Activated CD8-positive, alpha-beta memory T cell treated with anti-CD3 and anti-CD28 coated beads for 4 hours (primary cell): ENCODE results near the gene GRAP.

Experiments
- DNase-seq, 2 donors: peaks; one replicate each; pipeline ENCODE4 v3.0.0-alpha.2; 2020; ENCODE audit warnings: low read depth in 2 of 2

Gene GRAP

GRCh38 chr17:19002805-19003542, 43.8 kb downstream of the GRAP start:
- no peak for DNase-seq

- DNase-seq, result no peak
Measured at GRCh38 chr17:19001907-19002590, 44.7 kb downstream of the GRAP start.

DNA sequence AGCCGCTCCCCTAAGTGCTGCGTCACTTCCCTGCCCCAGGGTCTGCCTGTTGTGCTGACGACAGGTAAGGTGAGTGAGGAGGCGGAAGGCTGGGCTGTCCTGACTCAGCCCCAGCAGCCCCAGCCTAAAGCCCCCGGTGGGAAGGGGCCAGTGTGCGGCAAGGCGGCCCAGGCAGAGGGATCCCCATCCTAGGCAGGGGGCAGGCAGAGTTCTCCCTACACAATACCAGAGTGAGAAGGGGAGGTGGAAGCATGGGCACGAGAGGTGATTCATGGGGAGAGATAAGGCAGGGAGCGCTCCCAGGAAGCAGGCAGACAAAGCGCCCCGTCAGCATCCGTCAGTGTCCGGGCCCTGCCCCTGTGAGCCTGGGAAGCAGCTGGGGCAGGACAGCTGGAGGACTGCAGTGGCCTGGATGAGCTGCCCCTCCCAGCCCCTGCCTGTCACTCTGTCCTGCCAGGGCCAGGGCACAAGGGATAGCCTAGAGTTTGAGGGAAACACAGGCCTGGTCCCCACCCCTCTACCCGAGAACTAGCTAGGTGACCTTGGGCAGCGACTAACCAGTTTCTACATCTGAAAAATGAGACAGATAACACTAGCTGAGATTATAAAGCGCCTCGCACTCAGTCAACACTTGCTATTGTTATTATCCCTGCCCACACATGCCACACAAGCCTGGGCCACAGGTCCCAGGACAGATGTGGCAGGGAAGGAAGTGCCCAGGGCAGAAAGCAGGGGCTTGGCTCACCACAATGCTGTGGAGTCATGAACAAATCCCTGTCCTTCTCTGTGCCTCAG, 46.0 kb downstream of the GRAP start:
- DNase-seq, result no peak

DNA sequence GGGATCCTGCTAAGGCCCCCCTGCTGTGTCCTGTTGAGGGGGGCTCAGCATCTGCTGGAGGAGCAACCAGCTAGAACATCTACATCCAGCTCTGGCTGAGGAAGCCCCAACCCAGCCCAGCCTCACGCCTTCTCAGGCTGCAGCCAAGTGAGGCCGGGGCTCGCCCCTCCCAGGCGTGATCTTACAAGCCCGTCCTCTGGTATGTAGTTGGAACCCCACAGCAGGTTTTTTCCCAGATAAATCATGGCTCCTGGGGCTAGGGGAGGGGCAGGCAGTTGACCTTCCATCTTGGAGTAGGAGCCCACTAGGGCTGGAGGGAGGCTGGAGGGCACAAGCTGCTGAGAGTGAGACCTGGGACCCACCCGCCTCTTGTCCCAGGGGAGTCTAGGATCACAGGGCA, 46.8 kb downstream of the GRAP start:
- no peak for DNase-seq

- DNase-seq, result no peak
Measured at GRCh38 chr17:18999394-18999793, 47.4 kb downstream of the GRAP start.

DNA sequence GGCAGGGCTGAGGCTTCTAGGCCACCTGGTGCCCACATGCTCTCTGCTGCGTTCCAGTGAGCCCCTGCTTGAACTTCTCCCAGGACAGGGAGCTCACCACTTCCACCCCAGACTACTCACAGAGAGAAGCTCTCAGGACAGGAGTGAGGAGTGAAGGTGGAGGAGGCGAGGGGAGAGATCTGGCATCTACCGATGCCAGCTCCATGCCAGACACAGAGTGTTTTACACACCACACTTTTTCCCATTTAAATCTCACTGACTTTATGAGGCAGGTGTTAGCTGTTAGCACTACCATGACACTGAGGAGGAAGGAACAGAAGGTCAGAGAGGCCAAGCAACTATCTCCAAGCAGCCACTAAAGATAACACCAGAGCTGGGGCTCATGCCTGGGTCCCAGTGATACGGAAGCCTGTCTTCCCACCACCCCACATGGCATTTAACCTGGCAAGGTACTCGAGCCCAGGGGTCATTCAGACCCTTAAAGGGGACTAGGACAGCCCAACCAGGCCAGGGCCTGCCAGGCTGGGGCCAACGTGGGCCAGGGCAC, 49.0 kb downstream of the GRAP start:
- no peak for DNase-seq

DNA sequence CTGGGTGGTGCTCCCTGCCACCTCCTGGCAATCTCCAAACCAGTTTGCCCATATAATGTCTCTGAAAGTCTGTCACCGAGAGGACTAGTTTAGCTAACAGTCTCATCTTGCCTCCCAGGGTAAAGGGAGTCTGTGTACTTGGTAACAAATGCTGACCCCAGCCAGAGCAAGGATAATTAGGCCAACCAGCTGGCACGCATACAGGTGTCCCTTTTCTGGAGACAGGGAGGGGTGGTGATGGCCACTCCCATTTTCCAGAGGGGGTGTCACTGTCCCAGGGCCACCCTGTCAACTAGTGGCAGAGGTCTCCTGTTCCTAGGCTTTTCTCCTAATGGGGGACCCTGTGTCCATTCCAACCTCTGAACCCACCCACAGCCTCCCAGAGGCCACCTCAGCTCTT, 50.3 kb downstream of the GRAP start:
- no peak for DNase-seq

DNA sequence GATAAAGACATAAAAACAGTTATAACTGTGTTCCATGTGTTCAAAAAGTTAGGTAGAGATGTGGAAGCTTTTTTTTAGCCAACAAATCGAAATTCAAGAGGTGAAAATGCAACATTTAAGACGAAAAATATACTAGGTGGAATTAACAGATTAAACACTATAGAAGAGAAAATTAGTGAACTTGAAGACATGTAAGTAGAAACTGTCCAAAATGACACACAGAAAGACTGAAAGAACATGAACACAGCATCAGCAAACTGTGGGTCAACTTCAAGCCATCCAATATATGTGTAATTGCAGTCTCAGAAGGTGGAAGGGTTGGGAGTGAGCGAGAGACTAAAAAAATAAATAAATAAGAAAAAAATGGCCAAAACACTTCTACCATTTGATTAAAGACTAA, 51.5 kb downstream of the GRAP start:
- DNase-seq, result no peak

- DNase-seq, result no peak
Measured at GRCh38 chr17:18994631-18995030, 52.1 kb downstream of the GRAP start.

DNA sequence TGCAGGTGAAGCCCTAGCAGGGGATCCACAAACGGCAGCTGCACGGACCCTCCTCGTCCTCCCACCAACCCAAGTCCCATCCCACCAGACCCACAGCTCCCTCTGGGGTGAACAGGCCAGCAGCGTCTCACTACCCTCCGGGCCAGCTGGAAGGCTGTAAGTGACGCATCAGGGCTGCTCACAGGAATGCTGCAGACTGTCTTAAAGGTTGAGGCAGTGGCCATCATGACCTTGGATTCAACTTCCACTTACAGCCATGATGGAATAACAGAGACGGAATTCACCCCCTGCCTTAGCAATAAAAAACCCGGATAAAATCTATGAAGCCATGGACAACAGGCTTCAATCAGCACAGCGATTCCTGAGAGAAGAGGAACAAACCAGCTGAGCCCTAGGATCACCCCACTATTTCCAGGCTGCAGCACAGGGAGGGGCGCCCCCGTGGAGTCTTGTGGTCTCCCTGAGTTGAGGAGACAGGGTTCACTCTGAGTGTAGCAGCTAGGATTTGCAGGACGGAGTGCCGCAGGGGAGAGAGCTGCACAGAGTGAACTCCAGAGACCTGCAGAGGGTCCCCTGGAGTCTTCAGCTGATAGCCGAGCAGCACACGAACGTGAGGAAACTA, 52.7 kb downstream of the GRAP start:
- DNase-seq, result no peak

- DNase-seq, result no peak
Measured at GRCh38 chr17:18992454-18993130, 54.2 kb downstream of the GRAP start.

GRCh38 chr17:18991531-18992315, 55.0 kb downstream of the GRAP start:
- no peak for DNase-seq

DNA sequence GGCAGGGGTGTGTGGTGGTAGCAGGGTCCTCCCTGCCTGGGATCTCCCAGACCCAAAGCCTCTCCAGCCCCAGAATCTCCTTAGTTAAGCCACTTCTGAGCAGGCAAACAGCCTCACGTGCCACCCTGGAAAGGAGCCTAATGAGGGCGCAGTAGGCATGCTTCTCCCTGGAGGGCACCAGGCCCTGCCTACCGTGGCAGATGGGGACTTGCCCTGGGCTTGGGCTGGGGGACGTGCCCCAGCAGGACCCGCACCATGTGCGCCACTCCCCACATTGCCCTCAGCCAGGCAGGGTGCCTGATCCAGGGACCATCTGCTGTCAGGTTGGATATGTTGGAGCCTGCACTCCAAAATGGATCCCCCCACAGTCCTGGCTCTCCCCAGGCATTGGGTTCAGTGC, 56.4 kb downstream of the GRAP start:
- no peak for DNase-seq

DNA sequence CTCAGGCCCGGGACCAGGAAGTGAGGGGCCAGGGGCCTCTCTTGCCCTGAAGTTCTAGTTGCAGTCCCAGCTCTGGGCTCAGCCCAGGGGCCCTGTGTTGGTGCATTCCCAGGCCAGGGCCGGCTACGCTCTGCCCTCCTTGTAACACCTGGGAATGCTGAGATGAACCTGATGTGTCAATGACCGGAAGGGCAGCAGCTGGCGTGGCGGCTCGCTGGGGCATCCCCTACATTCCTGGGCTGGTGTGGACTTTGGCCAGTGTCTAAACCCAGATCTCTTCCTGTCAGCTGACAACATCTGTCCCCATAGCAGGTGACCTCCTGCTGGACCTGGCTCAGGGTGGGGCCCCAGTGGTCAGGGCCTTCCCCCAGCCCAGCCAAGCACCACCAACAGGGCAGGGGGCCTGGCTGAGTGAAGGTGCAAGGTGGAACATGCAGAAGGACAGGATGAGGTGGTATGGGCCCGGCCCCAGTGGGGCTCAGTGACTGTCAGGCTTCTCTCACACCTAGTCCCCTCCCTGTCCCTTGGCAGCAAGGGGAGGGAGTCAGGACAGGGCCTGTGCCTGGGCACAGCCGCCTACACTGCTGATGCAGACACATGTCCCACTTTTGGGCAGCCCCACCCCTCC, 58.1 kb downstream of the GRAP start:
- DNase-seq, result no peak

DNA sequence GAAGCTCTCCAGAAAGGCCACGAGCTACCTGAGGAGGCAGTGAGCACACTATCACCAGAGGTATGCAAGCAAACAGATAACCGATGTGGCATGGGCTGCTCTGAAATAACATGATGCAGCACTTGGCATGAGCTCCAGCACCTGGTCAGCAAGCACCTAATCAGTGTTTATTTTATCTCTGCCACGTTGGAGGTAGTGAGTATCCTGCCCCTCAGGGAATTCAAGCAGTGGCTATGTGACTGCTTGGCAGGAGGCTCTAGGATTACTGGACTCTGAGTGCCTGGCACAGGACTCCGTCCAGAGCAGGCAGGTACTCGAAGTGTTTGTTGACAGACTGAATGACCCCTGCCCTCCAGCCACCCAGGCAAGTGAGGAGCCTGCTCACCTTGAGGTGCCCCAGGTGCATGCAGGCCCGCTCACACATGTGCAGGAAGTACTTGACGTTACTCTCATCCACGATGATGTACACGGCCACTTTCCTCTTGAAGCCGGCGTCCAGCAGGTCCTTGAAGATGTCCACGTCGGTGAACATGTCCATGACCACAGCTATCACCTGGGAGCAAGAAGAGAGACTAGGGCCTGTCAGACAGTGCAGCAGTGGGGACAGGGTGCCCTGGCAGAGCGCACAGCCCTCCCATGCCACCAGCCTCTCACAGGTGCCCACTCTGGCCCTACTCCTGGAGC, 58.8 kb downstream of the GRAP start:
- DNase-seq, result no peak

DNA sequence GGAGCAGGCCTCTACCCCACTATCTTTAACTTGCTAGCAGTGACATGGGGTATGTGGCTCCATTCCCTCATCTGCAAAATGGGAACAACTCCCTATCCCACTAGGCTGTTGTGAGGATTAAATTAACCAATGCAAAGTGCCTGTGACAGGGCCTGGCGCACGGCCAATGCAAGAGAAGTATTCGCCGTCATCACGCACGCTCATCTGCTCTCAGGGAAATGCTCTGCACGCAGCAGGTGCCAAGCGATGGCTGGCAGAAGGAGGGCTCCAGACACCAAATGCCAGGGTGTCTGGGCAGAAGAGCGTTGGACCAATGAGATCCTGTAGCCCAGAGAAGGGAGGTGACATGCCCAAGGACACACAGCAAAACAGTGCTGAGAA, 59.5 kb downstream of the GRAP start:
- no peak for DNase-seq

DNA sequence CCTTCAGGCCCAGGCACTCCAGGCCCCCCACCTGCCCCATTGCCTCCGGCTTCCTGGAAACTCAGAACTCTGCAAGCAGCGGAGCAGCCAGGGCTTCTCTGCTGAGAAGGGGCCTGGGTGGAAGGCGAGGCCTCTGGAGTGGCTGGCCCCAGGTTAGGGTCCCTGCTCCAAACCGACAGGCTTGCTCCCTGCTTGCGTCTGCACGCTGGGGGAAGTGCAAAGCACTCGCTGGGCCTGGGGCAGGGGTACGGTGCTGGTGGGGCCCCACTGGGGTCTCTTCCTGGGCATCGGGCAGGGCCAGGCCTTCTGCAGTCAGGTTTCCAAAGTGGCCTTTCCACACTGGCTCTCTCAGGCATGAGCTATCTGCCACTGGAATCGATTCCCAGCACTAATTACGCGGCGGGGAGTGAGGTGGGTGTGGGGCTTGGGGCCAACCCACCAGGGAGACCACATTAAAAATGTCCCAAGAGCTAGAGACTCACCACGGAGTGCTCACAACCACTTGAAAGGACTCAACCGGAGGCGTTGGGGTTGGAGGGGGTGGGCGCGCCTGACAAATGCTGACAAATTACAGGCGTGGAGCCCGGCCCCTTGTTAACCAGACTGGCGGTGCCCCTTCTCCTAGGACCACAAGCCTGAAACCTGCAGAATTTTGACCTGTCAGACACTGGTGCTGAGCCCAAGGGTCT, 60.1 kb downstream of the GRAP start:
- no peak for DNase-seq

- no peak for DNase-seq
Measured at GRCh38 chr17:18985475-18985874, 61.3 kb downstream of the GRAP start.
